GM20000 (cell line): ENCODE results near the gene GPC6.

Source experiments
- DNase-seq: peaks from one replicate; pipeline ENCODE4 v3.0.0; 2012; ENCODE audit warnings: low spot score
- TF ChIP-seq, protein P1 (sequence below): IDR thresholded peaks from 2 replicates; pipeline ENCODE4 v1.5.1; 2012; ENCODE audit warnings: mild to moderate bottlenecking, control low read depth; ENCODE audit errors: extremely low read depth, missing control alignments

The GPC6 gene

DNA sequence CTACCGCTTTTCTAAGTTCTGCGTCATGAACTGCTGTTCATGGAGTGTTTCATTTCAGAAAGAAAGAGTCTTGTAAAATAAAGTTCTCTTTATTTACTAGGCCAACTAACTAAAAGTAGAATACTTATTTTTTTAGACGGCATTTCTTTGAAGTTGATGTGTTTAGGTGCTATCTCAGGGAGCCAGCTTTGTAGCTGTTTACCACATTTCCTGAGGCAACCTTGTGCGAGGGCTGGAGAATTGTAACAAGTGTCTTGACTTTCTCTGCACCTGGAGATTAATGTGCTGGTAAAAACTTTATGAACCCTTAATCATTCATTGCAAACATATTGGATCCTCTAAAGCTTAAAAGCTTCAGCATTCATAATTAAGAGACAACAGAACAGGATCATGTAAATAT, 229.3 kb downstream of the GPC6 start:
- TF ChIP-seq, protein P1, sequence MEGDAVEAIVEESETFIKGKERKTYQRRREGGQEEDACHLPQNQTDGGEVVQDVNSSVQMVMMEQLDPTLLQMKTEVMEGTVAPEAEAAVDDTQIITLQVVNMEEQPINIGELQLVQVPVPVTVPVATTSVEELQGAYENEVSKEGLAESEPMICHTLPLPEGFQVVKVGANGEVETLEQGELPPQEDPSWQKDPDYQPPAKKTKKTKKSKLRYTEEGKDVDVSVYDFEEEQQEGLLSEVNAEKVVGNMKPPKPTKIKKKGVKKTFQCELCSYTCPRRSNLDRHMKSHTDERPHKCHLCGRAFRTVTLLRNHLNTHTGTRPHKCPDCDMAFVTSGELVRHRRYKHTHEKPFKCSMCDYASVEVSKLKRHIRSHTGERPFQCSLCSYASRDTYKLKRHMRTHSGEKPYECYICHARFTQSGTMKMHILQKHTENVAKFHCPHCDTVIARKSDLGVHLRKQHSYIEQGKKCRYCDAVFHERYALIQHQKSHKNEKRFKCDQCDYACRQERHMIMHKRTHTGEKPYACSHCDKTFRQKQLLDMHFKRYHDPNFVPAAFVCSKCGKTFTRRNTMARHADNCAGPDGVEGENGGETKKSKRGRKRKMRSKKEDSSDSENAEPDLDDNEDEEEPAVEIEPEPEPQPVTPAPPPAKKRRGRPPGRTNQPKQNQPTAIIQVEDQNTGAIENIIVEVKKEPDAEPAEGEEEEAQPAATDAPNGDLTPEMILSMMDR, result no peak
- DNase-seq, result no peak

DNA sequence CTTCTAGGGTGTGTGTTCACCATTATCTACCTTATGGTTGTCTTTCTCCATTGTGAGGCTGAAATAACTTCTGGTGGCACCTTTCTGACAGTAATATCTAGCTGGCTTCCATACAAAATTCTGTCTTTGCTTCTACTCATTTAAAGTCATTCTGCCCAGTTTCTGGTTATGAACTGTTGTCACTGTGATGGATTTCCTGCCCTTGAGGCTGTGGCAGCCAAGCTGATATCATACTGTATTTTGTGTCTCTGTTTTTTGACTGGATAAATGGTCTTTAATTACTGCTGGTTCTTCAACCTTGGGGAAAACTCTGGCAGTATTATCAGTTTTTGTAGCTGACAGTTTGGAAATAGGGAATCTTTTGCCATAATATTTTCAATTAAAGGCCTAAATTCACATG, 233.4 kb downstream of the GPC6 start:
- no peak for DNase-seq

DNA sequence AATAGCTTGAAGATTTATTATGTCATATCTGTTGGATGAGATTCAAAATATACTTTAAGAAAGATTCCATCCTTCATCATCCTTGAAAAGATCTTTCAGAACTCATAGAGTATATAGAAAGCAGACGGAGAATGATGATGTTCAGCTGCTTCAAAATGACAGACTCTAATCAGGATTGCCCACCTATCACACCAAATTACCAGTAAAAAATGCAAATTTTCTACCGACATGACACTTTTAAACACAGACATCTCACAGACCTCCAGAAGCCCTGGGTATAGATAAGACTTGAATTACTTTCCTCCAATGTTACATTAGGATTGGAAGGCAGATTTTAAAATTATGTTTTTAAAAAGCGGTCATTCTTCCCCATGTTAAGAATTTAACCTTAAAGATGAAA, 235.5 kb downstream of the GPC6 start:
- DNase-seq, result no peak
- TF ChIP-seq, protein P1, result no peak

More for the DNA sequence above, 233.4 kb downstream of the GPC6 start:
- TF ChIP-seq, protein P1, result no peak

DNA sequence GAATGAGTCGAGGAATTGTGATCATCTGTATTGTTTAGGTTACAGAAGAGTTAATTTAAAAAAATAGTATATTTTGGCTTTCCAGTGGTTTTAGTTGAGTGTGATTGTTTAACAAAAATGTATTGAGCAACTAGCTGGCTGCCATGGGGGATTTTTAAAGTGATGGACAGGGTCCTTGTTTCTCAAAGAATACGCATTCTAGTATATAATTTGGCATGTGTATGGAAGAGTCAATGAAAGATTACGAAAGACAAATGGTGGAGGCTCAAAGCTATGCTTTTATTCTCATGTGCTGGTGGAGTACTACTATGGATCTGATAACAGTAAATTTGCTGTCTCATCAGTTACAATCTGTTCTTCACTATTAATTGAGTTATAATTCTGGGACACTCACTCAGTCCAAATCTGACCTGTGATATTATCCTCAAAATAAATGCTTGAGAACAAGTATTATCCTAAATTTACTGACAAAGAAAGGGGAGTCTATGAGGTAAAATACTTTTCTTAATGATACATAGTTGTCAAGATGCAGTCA, 240.0 kb downstream of the GPC6 start:
- no peak for DNase-seq
- TF ChIP-seq, protein P1, result no peak

DNA sequence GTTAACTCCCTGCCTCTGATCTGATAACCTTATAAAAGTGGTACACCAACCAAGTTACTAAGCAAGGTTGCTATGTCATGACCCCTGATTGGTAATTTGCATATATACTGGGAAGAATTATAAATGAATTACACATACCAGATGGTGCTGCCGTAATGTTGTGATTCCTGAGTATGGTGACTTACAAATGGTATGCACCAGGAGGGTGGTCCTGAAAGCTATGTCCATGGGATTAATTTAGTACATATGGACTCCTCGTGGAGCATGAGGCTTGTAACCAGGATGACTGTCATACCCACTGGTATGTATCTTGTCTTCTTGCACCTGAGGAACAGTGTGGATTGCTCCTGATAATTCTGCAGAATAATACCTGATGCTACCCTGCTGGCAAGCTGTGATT, 240.6 kb downstream of the GPC6 start:
- no peak for DNase-seq
- TF ChIP-seq, protein P1, result no peak

DNA sequence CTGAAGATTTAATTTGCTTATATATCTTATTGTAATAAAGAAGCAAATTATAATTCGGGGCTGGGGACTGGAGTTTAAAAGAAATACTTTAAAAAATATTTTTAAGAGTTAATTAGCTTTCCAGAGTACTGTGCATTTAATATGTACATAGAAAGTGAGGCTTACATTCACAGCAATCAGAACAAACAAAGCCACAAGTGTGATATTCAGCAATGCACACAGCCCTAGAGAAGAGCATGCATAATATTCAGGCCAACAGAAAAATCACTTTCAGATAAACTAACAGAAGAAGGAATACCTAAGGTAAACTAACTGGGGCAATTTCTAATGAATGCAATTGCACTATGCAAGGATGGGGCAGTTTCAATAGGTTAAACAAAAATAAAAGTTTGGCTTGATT, 241.8 kb downstream of the GPC6 start:
- TF ChIP-seq, protein P1, result no peak
- no peak for DNase-seq

DNA sequence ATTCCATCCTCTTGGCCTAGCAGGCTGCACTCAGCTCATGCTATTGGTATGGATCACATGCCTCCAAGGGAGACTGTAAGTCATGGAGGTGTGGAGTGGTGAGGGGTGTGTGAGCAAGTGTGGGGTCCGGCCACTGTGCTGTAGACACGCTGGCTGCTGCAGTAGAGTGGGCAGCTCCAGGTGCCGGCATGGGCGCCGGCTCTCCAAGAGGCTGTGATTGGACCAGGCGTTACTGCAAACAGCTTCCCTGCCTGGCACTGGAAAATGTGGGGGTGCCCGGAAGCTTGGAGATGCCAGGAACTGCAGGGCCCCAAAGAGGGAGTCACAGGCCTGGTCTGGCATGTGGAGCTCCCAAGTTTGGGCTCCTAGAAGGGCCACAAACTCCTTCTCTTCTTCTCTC, 245.7 kb downstream of the GPC6 start:
- TF ChIP-seq, protein P1, result no peak
- DNase-seq, result no peak
